Measurements from ENCODE around the gene KLHL6.

DNA sequence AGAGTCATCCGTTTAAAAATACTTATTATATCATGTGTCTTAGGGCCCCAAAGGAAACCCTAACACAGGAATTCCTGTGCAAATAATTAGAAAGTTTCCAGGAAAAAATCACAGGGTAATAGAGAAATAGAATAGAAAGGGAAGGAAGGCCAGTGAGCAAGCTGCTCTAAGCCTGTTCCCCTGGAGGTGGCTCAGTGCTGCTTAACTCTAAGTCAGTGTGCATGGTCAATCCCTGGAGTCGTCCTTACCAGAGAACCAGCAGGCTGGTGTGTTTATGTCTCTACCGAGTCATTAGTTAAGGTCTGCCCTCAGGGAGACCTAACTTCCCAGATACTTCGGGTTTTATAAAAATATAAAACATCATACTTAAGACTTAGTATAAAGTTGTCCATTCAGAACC, 106.1 kb downstream of the KLHL6 start:
- TF ChIP-seq, protein P1, sequence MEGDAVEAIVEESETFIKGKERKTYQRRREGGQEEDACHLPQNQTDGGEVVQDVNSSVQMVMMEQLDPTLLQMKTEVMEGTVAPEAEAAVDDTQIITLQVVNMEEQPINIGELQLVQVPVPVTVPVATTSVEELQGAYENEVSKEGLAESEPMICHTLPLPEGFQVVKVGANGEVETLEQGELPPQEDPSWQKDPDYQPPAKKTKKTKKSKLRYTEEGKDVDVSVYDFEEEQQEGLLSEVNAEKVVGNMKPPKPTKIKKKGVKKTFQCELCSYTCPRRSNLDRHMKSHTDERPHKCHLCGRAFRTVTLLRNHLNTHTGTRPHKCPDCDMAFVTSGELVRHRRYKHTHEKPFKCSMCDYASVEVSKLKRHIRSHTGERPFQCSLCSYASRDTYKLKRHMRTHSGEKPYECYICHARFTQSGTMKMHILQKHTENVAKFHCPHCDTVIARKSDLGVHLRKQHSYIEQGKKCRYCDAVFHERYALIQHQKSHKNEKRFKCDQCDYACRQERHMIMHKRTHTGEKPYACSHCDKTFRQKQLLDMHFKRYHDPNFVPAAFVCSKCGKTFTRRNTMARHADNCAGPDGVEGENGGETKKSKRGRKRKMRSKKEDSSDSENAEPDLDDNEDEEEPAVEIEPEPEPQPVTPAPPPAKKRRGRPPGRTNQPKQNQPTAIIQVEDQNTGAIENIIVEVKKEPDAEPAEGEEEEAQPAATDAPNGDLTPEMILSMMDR (CRISPR knock-in tag; IDR thresholded peaks at IDR 0.05) = no peak
- no peak for TF ChIP-seq ATF5 (CRISPR knock-in tag; IDR thresholded peaks at IDR 0.05; ENCODE audit: low read depth)
- no peak for TF ChIP-seq POLR2AphosphoS5 (IDR thresholded peaks at IDR 0.05; ENCODE audit: low read depth, low read length)
- TF ChIP-seq NR0B2 (CRISPR knock-in tag; IDR thresholded peaks at IDR 0.05) = no peak
- TF ChIP-seq, protein P2, sequence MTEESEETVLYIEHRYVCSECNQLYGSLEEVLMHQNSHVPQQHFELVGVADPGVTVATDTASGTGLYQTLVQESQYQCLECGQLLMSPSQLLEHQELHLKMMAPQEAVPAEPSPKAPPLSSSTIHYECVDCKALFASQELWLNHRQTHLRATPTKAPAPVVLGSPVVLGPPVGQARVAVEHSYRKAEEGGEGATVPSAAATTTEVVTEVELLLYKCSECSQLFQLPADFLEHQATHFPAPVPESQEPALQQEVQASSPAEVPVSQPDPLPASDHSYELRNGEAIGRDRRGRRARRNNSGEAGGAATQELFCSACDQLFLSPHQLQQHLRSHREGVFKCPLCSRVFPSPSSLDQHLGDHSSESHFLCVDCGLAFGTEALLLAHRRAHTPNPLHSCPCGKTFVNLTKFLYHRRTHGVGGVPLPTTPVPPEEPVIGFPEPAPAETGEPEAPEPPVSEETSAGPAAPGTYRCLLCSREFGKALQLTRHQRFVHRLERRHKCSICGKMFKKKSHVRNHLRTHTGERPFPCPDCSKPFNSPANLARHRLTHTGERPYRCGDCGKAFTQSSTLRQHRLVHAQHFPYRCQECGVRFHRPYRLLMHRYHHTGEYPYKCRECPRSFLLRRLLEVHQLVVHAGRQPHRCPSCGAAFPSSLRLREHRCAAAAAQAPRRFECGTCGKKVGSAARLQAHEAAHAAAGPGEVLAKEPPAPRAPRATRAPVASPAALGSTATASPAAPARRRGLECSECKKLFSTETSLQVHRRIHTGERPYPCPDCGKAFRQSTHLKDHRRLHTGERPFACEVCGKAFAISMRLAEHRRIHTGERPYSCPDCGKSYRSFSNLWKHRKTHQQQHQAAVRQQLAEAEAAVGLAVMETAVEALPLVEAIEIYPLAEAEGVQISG (CRISPR knock-in tag; IDR thresholded peaks at IDR 0.05) = no peak
- no peak for TF ChIP-seq XRCC5 (optimal IDR thresholded peaks at IDR 0.05; ENCODE audit: low read length)
- no peak for TF ChIP-seq CBFB (CRISPR knock-in tag; IDR thresholded peaks at IDR 0.05)
- no peak for TF ChIP-seq ZC3H4 (CRISPR knock-in tag; IDR thresholded peaks at IDR 0.05; ENCODE audit: borderline replicate concordance)
- no peak for TF ChIP-seq ELF4 (CRISPR knock-in tag; IDR thresholded peaks at IDR 0.05; ENCODE audit: borderline replicate concordance)
- no peak for TF ChIP-seq PHF20 (CRISPR knock-in tag; IDR thresholded peaks at IDR 0.05)
- TF ChIP-seq, protein P3, sequence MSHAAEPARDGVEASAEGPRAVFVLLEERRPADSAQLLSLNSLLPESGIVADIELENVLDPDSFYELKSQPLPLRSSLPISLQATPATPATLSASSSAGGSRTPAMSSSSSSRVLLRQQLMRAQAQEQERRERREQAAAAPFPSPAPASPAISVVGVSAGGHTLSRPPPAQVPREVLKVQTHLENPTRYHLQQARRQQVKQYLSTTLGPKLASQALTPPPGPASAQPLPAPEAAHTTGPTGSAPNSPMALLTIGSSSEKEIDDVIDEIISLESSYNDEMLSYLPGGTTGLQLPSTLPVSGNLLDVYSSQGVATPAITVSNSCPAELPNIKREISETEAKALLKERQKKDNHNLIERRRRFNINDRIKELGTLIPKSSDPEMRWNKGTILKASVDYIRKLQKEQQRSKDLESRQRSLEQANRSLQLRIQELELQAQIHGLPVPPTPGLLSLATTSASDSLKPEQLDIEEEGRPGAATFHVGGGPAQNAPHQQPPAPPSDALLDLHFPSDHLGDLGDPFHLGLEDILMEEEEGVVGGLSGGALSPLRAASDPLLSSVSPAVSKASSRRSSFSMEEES (CRISPR knock-in tag; IDR thresholded peaks at IDR 0.05) = no peak
- TF ChIP-seq TAF1 (CRISPR knock-in tag; IDR thresholded peaks at IDR 0.05) = no peak
- no peak for TF ChIP-seq MXI1 (IDR thresholded peaks at IDR 0.05; ENCODE audit: borderline replicate concordance, low read depth, low read length)

Data from HepG2 (cell line).